Astrocyte (in vitro differentiated cells and primary cell): ENCODE results near the gene INAFM2.

ENCODE experiments used
- EZH2 ChIP-seq: IDR thresholded peaks from 2 replicates; pipeline ENCODE4 v1.6.1; 2012; ENCODE audit warnings: mild to moderate bottlenecking, low read length, inconsistent platforms; ENCODE audit not compliant: insufficient read depth
- TF ChIP-seq, protein P1 (sequence below): IDR thresholded peaks from 2 replicates; pipeline ENCODE4 v1.5.1; 2011; ENCODE audit warnings: low read depth, mild to moderate bottlenecking, inconsistent platforms, low read length, moderate library complexity; ENCODE audit not compliant: insufficient read depth

DNA sequence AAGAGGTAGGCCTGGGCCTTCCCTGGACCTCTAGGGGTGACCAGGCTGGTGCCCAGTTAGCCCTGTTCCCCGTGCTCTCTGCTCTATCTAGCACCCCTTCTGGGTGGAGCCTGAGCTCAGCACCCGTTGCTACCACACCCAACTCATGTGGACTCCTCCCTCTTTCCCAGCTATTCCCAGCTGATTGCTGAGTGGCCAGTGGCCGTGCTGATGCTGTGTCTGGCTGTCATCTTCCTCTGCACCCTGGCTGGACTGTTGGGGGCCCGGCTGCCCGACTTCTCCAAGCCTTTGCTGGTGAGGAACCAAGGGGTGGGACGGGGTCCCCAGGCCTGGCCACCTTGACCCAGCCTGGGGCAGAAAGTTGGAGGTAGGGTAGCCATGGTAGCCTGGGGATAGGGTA lies 40.8 kb downstream of the INAFM2 start:
- TF ChIP-seq, protein P1, sequence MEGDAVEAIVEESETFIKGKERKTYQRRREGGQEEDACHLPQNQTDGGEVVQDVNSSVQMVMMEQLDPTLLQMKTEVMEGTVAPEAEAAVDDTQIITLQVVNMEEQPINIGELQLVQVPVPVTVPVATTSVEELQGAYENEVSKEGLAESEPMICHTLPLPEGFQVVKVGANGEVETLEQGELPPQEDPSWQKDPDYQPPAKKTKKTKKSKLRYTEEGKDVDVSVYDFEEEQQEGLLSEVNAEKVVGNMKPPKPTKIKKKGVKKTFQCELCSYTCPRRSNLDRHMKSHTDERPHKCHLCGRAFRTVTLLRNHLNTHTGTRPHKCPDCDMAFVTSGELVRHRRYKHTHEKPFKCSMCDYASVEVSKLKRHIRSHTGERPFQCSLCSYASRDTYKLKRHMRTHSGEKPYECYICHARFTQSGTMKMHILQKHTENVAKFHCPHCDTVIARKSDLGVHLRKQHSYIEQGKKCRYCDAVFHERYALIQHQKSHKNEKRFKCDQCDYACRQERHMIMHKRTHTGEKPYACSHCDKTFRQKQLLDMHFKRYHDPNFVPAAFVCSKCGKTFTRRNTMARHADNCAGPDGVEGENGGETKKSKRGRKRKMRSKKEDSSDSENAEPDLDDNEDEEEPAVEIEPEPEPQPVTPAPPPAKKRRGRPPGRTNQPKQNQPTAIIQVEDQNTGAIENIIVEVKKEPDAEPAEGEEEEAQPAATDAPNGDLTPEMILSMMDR: no peak
- TF ChIP-seq EZH2: no peak
